ENCODE measurements around the gene TMEM132D. TPM values are rescaled to one million over a fixed set of nuclear protein-coding genes. Genes with fewer than 3 reads are reported as not detected.

The TMEM132D gene
- total RNA-seq, 1 experiment from 2014 or later: 0.26 TPM

DNA sequence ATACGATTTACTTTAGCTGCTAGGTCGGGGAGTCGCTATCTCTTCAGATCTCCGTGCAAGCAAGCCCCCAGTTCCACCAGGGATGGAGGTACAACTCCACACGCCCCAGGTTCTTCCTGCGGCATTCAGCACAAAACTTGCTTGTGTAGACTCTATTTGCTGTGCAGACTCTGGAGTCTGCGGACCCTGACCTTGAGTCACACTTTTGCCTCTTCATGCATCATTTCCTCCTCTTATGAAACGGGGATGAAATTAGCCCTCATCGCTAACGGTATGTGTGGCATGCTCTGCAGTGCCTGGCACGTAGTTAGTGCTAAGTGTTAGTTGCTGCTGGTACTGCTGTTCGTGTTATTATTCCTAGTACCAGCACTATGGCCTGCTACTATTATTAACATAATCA lies 84.4 kb downstream of the TMEM132D start:
- Histone ChIP-seq H3K4me3 (no peak overlapping the region), H3K36me3 (no peaks in the 10 kb centered on the region), H3K27me3 (no peaks in the 10 kb centered on the region), H3K4me1 (no peaks in the 10 kb centered on the region), H3K9me3 (replicated peaks) (no peaks in the 10 kb centered on the region), H3K27ac (no peak overlapping the region)
- DNase-seq: no peak

DNA sequence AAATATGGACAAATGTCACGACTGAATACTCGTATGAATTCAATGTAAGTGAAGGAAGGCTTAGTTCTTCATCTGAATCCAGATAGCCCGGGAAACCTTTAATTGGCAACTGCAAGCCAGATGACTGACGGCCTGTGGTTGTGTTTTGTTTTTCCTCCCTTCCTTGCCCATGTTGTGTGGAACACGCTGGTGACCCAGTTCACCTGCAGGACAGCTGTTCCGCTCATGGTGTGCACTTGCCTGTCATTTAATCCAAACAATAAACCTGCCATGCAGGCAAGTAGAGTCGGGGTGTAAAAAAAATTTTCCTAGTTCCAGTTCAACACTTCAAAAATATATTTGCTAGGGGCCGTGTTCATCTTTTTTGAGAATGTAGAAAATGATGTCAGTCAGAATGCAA lies 88.0 kb downstream of the TMEM132D start:
- H3K9me3 ChIP-seq (replicated peaks): no peaks in the 10 kb centered on the region
- no peaks in the 10 kb centered on the region for H3K27me3 ChIP-seq
- no peak for DNase-seq
- H3K4me3 ChIP-seq: no peak overlapping the region
- H3K4me1 ChIP-seq: no peaks in the 10 kb centered on the region
- H3K27ac ChIP-seq: no peak overlapping the region
- H3K36me3 ChIP-seq: no peaks in the 10 kb centered on the region

GRCh38 chr12:129811963-129812362 lies 91.9 kb downstream of the TMEM132D start:
- Histone ChIP-seq H3K4me3 (no peak overlapping the region), H3K4me1 (no peaks in the 10 kb centered on the region), H3K9me3 (replicated peaks) (no peaks in the 10 kb centered on the region), H3K36me3 (no peaks in the 10 kb centered on the region), H3K27ac (no peak overlapping the region), H3K27me3 (no peaks in the 10 kb centered on the region)
- DNase-seq: no peak

- Histone ChIP-seq H3K4me3 (no peak overlapping the region), H3K4me1 (no peaks in the 10 kb centered on the region), H3K9me3 (replicated peaks) (no peaks in the 10 kb centered on the region), H3K36me3 (no peaks in the 10 kb centered on the region), H3K27ac (no peak overlapping the region), H3K27me3 (no peaks in the 10 kb centered on the region)
- no peak for DNase-seq
Measured at GRCh38 chr12:129807136-129807535, 96.7 kb downstream of the TMEM132D start.

DNA sequence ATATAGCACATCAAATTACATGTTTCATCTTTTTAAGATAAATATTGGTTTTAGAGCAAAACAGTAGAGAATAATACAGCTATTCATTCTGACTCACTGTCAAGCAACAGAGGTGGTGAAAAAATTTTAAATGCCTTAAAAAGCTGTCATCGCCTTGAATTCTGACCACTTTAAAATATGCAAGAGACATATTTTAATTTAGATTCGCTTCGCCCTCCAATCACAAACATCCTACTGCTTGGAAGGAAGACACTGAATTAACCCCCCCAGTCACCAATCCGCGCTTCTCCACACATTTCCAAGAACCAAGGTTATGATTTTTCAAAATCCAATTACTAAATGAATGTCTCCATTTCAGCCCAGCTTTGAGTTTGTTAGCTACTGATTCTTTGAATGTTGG lies 112.4 kb downstream of the TMEM132D start:
- H3K4me3 ChIP-seq: no peak overlapping the region
- H3K9me3 ChIP-seq (replicated peaks): no peaks in the 10 kb centered on the region
- H3K27ac ChIP-seq: no peak overlapping the region
- no peak for DNase-seq
- no peaks in the 10 kb centered on the region for H3K27me3 ChIP-seq
- no peaks in the 10 kb centered on the region for H3K4me1 ChIP-seq
- H3K36me3 ChIP-seq: no peaks in the 10 kb centered on the region

- H3K4me1 ChIP-seq: no peaks in the 10 kb centered on the region
- no peak overlapping the region for H3K4me3 ChIP-seq
- H3K27me3 ChIP-seq: no peaks in the 10 kb centered on the region
- no peak overlapping the region for H3K27ac ChIP-seq
- no peaks in the 10 kb centered on the region for H3K9me3 ChIP-seq (replicated peaks)
- DNase-seq: no peak
- no peaks in the 10 kb centered on the region for H3K36me3 ChIP-seq
Measured at GRCh38 chr12:129790930-129791329, 112.9 kb downstream of the TMEM132D start.

DNA sequence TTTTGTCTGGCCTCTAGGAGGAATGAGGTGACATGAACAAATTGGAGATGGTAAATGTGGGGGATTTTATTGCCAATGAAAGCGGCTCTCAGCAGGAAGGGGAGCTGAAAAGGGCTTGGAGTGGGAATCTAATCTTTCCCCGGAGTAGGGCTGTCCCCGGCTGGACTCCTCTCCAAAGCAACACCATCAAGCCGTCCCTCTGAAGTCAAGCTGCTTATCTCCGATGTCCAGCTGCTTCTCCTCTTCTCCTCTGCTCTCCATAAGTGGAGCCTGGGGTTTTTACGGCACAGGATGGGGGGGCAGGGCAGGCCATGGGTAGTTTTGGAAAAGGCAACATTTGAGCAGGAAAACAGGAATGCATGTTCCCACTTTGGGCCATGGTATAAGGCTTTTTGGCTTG lies 113.5 kb downstream of the TMEM132D start:
- no peaks in the 10 kb centered on the region for H3K4me1 ChIP-seq

GRCh38 chr12:129789921-129790320 lies 113.9 kb downstream of the TMEM132D start:
- no peak for DNase-seq
- H3K4me1 ChIP-seq: no peaks in the 10 kb centered on the region
- no peak overlapping the region for H3K4me3 ChIP-seq
- H3K9me3 ChIP-seq (replicated peaks): no peaks in the 10 kb centered on the region
- H3K27ac ChIP-seq: no peak overlapping the region
- H3K36me3 ChIP-seq: no peaks in the 10 kb centered on the region
- H3K27me3 ChIP-seq: no peaks in the 10 kb centered on the region

More for the DNA sequence above, 113.5 kb downstream of the TMEM132D start:
- no peaks in the 10 kb centered on the region for H3K36me3 ChIP-seq
- DNase-seq: no peak
- no peaks in the 10 kb centered on the region for H3K9me3 ChIP-seq (replicated peaks)
- no peaks in the 10 kb centered on the region for H3K27me3 ChIP-seq
- H3K4me3 ChIP-seq: no peak overlapping the region
- no peak overlapping the region for H3K27ac ChIP-seq

- H3K9me3 ChIP-seq (replicated peaks): no peaks in the 10 kb centered on the region
- H3K27ac ChIP-seq: no peak overlapping the region
- H3K4me3 ChIP-seq: no peak overlapping the region
- no peaks in the 10 kb centered on the region for H3K27me3 ChIP-seq
- no peak for DNase-seq
- H3K36me3 ChIP-seq: no peaks in the 10 kb centered on the region
- no peaks in the 10 kb centered on the region for H3K4me1 ChIP-seq
Measured at GRCh38 chr12:129788506-129789084, 115.2 kb downstream of the TMEM132D start.

- Histone ChIP-seq H3K9me3 (replicated peaks) (no peaks in the 10 kb centered on the region), H3K4me1 (no peaks in the 10 kb centered on the region), H3K36me3 (no peaks in the 10 kb centered on the region), H3K27ac (no peak overlapping the region), H3K27me3 (no peaks in the 10 kb centered on the region), H3K4me3 (no peak overlapping the region)
- DNase-seq: no peak
Measured at GRCh38 chr12:129779989-129780388, 123.8 kb downstream of the TMEM132D start.

DNA sequence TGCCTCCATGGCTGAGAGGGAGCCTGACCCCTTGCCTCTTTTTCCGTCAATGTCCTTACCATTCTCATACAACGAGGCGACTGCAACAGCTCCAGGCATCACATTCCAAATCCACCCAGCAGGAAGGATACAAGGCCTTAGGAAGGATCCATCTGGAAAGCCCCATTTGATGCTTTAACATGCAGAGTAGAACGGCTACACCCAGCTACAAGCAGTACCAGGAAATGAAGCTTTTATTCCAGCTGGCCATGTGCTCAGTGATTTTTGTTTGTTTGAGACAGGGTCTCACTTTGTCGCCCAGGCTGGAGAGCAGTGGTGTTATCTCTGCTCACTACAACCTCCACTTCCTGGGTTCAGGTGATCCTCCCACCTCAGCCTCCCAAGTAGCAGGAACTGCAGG lies 124.8 kb downstream of the TMEM132D start:
- Histone ChIP-seq H3K9me3 (replicated peaks) (no peaks in the 10 kb centered on the region), H3K4me1 (no peaks in the 10 kb centered on the region)
- no peak for DNase-seq

GRCh38 chr12:129776977-129777667 lies 126.7 kb downstream of the TMEM132D start:
- H3K36me3 ChIP-seq: no peaks in the 10 kb centered on the region
- no peaks in the 10 kb centered on the region for H3K9me3 ChIP-seq (replicated peaks)
- no peak for DNase-seq

More for the DNA sequence above, 124.8 kb downstream of the TMEM132D start:
- Histone ChIP-seq H3K27me3 (no peaks in the 10 kb centered on the region), H3K4me3 (no peak overlapping the region), H3K36me3 (no peaks in the 10 kb centered on the region), H3K27ac (no peak overlapping the region)

GRCh38 chr12:129772501-129773493 lies 131.0 kb downstream of the TMEM132D start:
- Histone ChIP-seq H3K4me1 (no peaks in the 10 kb centered on the region), H3K36me3 (no peaks in the 10 kb centered on the region), H3K27ac (no peak overlapping the region), H3K9me3 (replicated peaks) (no peaks in the 10 kb centered on the region), H3K4me3 (no peak overlapping the region), H3K27me3 (no peaks in the 10 kb centered on the region)
- DNase-seq: no peak

More at GRCh38 chr12:129776977-129777667, 126.7 kb downstream of the TMEM132D start:
- Histone ChIP-seq H3K4me3 (no peak overlapping the region), H3K27me3 (no peaks in the 10 kb centered on the region), H3K27ac (no peak overlapping the region), H3K4me1 (no peaks in the 10 kb centered on the region)

DNA sequence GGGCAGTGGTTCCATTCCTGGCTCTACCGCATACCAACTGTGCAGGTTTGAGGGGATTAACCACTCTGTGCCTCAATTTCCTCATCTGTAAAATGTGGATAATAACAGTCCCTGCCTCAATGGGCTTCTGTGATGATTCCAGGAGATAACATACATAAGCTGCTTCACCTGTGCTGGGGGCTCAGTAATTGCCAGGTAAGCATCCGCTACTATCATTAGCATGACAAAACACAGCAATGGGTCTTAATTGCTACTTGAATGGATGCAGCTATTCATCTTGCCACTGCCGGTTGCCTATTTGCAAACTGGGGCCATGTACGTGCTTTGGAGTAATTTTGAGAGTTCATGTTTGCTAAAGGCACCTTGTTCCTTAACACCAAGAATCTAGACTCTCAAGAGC lies 132.6 kb downstream of the TMEM132D start:
- Histone ChIP-seq H3K27me3 (no peaks in the 10 kb centered on the region), H3K27ac (no peak overlapping the region), H3K36me3 (no peaks in the 10 kb centered on the region), H3K9me3 (replicated peaks) (no peaks in the 10 kb centered on the region), H3K4me3 (no peak overlapping the region), H3K4me1 (no peaks in the 10 kb centered on the region)
- no peak for DNase-seq

- H3K27me3 ChIP-seq: no peaks in the 10 kb centered on the region
- H3K4me1 ChIP-seq: no peaks in the 10 kb centered on the region
- no peaks in the 10 kb centered on the region for H3K36me3 ChIP-seq
- H3K9me3 ChIP-seq (replicated peaks): no peaks in the 10 kb centered on the region
- no peak overlapping the region for H3K27ac ChIP-seq
- no peak overlapping the region for H3K4me3 ChIP-seq
- DNase-seq: no peak
Measured at GRCh38 chr12:129765719-129766118, 138.1 kb downstream of the TMEM132D start.

Measured in SJCRH30 (cell line).